H1 (cell line): ENCODE measurements around the gene HOXD1. TPM values are rescaled to one million over a fixed set of nuclear protein-coding genes. Genes with fewer than 3 reads are reported as not detected.

Experiments used
- CTCF ChIA-PET: fragments of 300-600 bp; sonication (Branson Sonifier 250); formaldehyde crosslinking; loops from one replicate; lab custom pipeline; 2021; ENCODE audit not compliant: partially characterized antibody; lab: Charles Lee
- POLR2A ChIA-PET: fragments of 300-600 bp; sonication (Branson Sonifier 250); formaldehyde crosslinking; loops from one replicate; lab custom pipeline; 2021; ENCODE audit warnings: inconsistent platforms; ENCODE audit not compliant: partially characterized antibody; lab: Charles Lee
- DNase-seq, 2 experiments: peaks; one replicate each; pipeline versions ENCODE4 v3.0.0 to v3.0.0-alpha.2; 2010 to 2022; ENCODE audit warnings: low spot score in 2 of 2, low read depth in 1 of 2, mixed read lengths in 1 of 2
- FAIRE-seq: peaks from 2 replicates; lab custom pipeline; 2011; peaks lifted over from hg19 to GRCh38; lab: Jason Lieb, UNC
- H2AFZ ChIP-seq: 2 replicates; pipeline ENCODE4 v1.8.1; 2012; ENCODE audit warnings: low read length, inconsistent platforms
- H2AK5ac ChIP-seq: 2 replicates; pipeline ENCODE4 v1.6.1; 2013; ENCODE audit warnings: low read depth, low read length
- H2BK120ac ChIP-seq: replicated peaks from 2 replicates; pipeline ENCODE3; 2013; ENCODE audit warnings: low read depth, low read length, inconsistent platforms
- H2BK12ac ChIP-seq: 2 replicates; pipeline ENCODE4 v1.6.1; 2013; ENCODE audit warnings: low read depth, low read length
- H2BK15ac ChIP-seq: 2 replicates; pipeline ENCODE4 v1.6.1; 2013; ENCODE audit warnings: low read length
- H2BK20ac ChIP-seq: 2 replicates; pipeline ENCODE4 v1.6.1; 2013; ENCODE audit warnings: low read length
- H2BK5ac ChIP-seq: 2 replicates; pipeline ENCODE4 v1.6.1; 2013; ENCODE audit warnings: low read depth, low read length
- H3K14ac ChIP-seq: 2 replicates; pipeline ENCODE4 v1.6.1; 2013; ENCODE audit warnings: inconsistent platforms; ENCODE audit not compliant: insufficient read length
- H3K18ac ChIP-seq: 2 replicates; pipeline ENCODE4 v1.6.1; 2013; ENCODE audit warnings: low read length; ENCODE audit errors: extremely low read depth
- H3K23ac ChIP-seq: 2 replicates; pipeline ENCODE4 v1.6.1; 2013; ENCODE audit warnings: inconsistent platforms; ENCODE audit not compliant: insufficient read length
- H3K23me2 ChIP-seq: 2 replicates; pipeline ENCODE4 v1.6.1; 2013; ENCODE audit warnings: low read depth, low read length
- H3K27ac ChIP-seq: 2 replicates; pipeline ENCODE4 v1.6.1; 2011; ENCODE audit warnings: low read depth, low read length, inconsistent platforms
- H3K27me3 ChIP-seq, 4 experiments: replicated peaks in 1 of 4; 1 replicate in 1 of 4; 2 replicates in 3 of 4; pipeline versions ENCODE4 v1.6.1 to v1.8.1; 2011 to 2013; ENCODE audit warnings: low read length in 3 of 4, mild to moderate bottlenecking in 3 of 4, inconsistent platforms in 2 of 4, mixed read lengths in 2 of 4, moderate library complexity in 1 of 4; ENCODE audit not compliant: control insufficient read depth in 3 of 4, insufficient read depth in 3 of 4; ENCODE audit errors: extremely low read depth in 1 of 4
- H3K36me3 ChIP-seq, 4 experiments: 2 replicates each; pipeline versions ENCODE4 v1.6.1 to v1.8.1; 2011 to 2013; ENCODE audit warnings: mild to moderate bottlenecking in 4 of 4, low read length in 3 of 4, moderate library complexity in 2 of 4, control low read depth in 1 of 4, inconsistent platforms in 1 of 4; ENCODE audit not compliant: insufficient read depth in 4 of 4, control insufficient read depth in 2 of 4
- H3K4ac ChIP-seq: replicated peaks from 2 replicates; pipeline ENCODE3; 2013; ENCODE audit warnings: low read length, low read depth, mixed read lengths, inconsistent platforms; ENCODE audit not compliant: insufficient read length
- H3K4me1 ChIP-seq, 4 experiments: replicated peaks in 1 of 4; 1 replicate in 1 of 4; 2 replicates in 3 of 4; pipeline versions ENCODE4 v1.6.1 to v1.8.1; 2011 to 2013; ENCODE audit warnings: low read length in 3 of 4, inconsistent platforms in 2 of 4, mixed read lengths in 1 of 4; ENCODE audit not compliant: insufficient read depth in 4 of 4, control insufficient read depth in 3 of 4
- H3K4me2 ChIP-seq, 2 experiments: 2 replicates each; pipeline versions ENCODE4 v1.6.1 to v1.8.1; 2011 to 2013; ENCODE audit warnings: low read depth in 2 of 2, low read length in 2 of 2, control low read depth in 1 of 2, inconsistent platforms in 1 of 2, mild to moderate bottlenecking in 1 of 2; ENCODE audit not compliant: insufficient read depth in 1 of 2
- H3K4me3 ChIP-seq, 4 experiments: fragments of 200-600, 300-600 bp in 1 of 4; sonication (generic), shearing (Covaris generic), sonication (Bioruptor Twin) in 1 of 4; 2 replicates each; pipeline versions ENCODE4 v1.5.1 to v1.8.1; 2011 to 2016; ENCODE audit warnings: low read length in 4 of 4, low read depth in 3 of 4, control low read depth in 2 of 4, inconsistent platforms in 2 of 4, mild to moderate bottlenecking in 2 of 4, mixed read lengths in 1 of 4, moderate library complexity in 1 of 4; ENCODE audit not compliant: insufficient read depth in 2 of 4; ENCODE audit errors: extremely low read depth in 1 of 4
- H3K56ac ChIP-seq: replicated peaks from 2 replicates; pipeline ENCODE3; 2013; ENCODE audit warnings: low read depth, mild to moderate bottlenecking, mixed read lengths, low read length, inconsistent platforms; ENCODE audit not compliant: insufficient read length
- H3K79me1 ChIP-seq: 2 replicates; pipeline ENCODE4 v1.6.1; 2013; ENCODE audit warnings: low read depth, low read length, control low read depth
- H3K79me2 ChIP-seq, 2 experiments: 2 replicates each; pipeline versions ENCODE4 v1.6.1 to v1.8.1; 2012 to 2013; ENCODE audit warnings: low read length in 2 of 2, mild to moderate bottlenecking in 2 of 2, inconsistent platforms in 1 of 2; ENCODE audit not compliant: insufficient read depth in 2 of 2, control insufficient read depth in 1 of 2
- H3K9ac ChIP-seq, 4 experiments: replicated peaks in 1 of 4; 1 replicate in 1 of 4; 2 replicates in 3 of 4; pipeline versions ENCODE4 v1.6.1 to v1.8.1; 2011 to 2013; ENCODE audit warnings: low read depth in 3 of 4, low read length in 3 of 4, control low read depth in 2 of 4, mild to moderate bottlenecking in 2 of 4, moderate library complexity in 2 of 4, inconsistent platforms in 1 of 4; ENCODE audit errors: extremely low read depth in 1 of 4
- H3K9me3 ChIP-seq, 2 experiments: 2 replicates each; pipeline versions ENCODE4 v1.6.1 to v1.8.1; 2012 to 2013; ENCODE audit warnings: mild to moderate bottlenecking in 2 of 2, moderate library complexity in 2 of 2, control low read depth in 1 of 2, inconsistent platforms in 1 of 2, low read depth in 1 of 2, low read length in 1 of 2, mixed read lengths in 1 of 2; ENCODE audit not compliant: insufficient read depth in 2 of 2
- H4K20me1 ChIP-seq, 2 experiments: replicated peaks in 1 of 2; 2 replicates each; pipeline versions ENCODE3 to v1.8.1; 2011 to 2013; ENCODE audit warnings: inconsistent platforms in 2 of 2, low read length in 2 of 2, mild to moderate bottlenecking in 1 of 2; ENCODE audit not compliant: insufficient read depth in 2 of 2, control insufficient read depth in 1 of 2
- H4K5ac ChIP-seq: 2 replicates; pipeline ENCODE4 v1.6.1; 2013; ENCODE audit warnings: low read length, low read depth, mixed read lengths, inconsistent platforms; ENCODE audit not compliant: insufficient read length
- H4K8ac ChIP-seq: 2 replicates; pipeline ENCODE4 v1.8.0; 2013; ENCODE audit warnings: mild to moderate bottlenecking, moderate library complexity, low read length, inconsistent platforms; ENCODE audit not compliant: insufficient read depth; ENCODE audit errors: extremely low read depth
- H4K91ac ChIP-seq: replicated peaks from 2 replicates; pipeline ENCODE3; 2013; ENCODE audit warnings: low read length, mixed read lengths, inconsistent platforms; ENCODE audit not compliant: insufficient read length
- ASH2L ChIP-seq: fragments of 200-600, 300-600 bp; sonication (generic); IDR thresholded peaks from one replicate; pipeline ENCODE4 v1.7.1; 2017; ENCODE audit warnings: low read length
- CHD1 ChIP-seq: IDR thresholded peaks from 2 replicates; pipeline ENCODE4 v1.6.1; 2012; ENCODE audit warnings: low read depth, low read length, improper control_type of control experiment
- EP300 ChIP-seq, 2 experiments: IDR thresholded peaks; 1 replicate in 1 of 2; 2 replicates in 1 of 2; pipeline ENCODE4 v1.6.1; 2011 to 2012; ENCODE audit warnings: low read depth in 2 of 2, low read length in 2 of 2, mild to moderate bottlenecking in 2 of 2, borderline replicate concordance in 1 of 2, inconsistent platforms in 1 of 2, moderate library complexity in 1 of 2
- HDAC2 ChIP-seq, 2 experiments: fragments of 300-600 bp in 1 of 2; sonication (generic) in 1 of 2; IDR thresholded peaks; 2 replicates each; pipeline ENCODE4 v1.6.1; 2011 to 2012; ENCODE audit warnings: low read depth in 2 of 2, low read length in 2 of 2, mild to moderate bottlenecking in 2 of 2, moderate library complexity in 2 of 2, borderline replicate concordance in 1 of 2, inconsistent platforms in 1 of 2
- KDM1A ChIP-seq: fragments of 200-600, 300-600 bp; sonication (generic); IDR thresholded peaks from 2 replicates; pipeline ENCODE4 v1.7.1; 2016; ENCODE audit warnings: mild to moderate bottlenecking, low read length, borderline replicate concordance
- POU5F1 ChIP-seq: IDR thresholded peaks from 2 replicates; pipeline ENCODE4 v1.6.1; 2011; ENCODE audit warnings: low read depth, mild to moderate bottlenecking, low read length, moderate library complexity
- SP1 ChIP-seq: IDR thresholded peaks from 2 replicates; pipeline ENCODE4 v1.6.1; 2011; ENCODE audit warnings: low read depth, low read length
- SP4 ChIP-seq: IDR thresholded peaks from 2 replicates; pipeline ENCODE4 v1.6.1; 2012; ENCODE audit warnings: low read length, inconsistent platforms
- TAF7 ChIP-seq: optimal IDR thresholded peaks from 2 replicates; pipeline ENCODE3; 2011; ENCODE audit warnings: low read depth, mild to moderate bottlenecking, inconsistent platforms, low read length, moderate library complexity, borderline replicate concordance
- TBP ChIP-seq: IDR thresholded peaks from 2 replicates; pipeline ENCODE4 v1.6.1; 2011; ENCODE audit warnings: low read depth, low read length, improper control_type of control experiment
- TCF12 ChIP-seq: IDR thresholded peaks from 2 replicates; pipeline ENCODE4 v1.6.1; 2011; ENCODE audit warnings: low read depth, mild to moderate bottlenecking, low read length
- ZNF274 ChIP-seq: IDR thresholded peaks from 2 replicates; pipeline ENCODE4 v1.7.0; 2012; ENCODE audit warnings: low read length, borderline replicate concordance; ENCODE audit errors: extremely low read depth
- polyA plus RNA-seq, 7 experiments: library from polyadenylated mRNA; depleted of rRNA in 3 of 7; stranded (reverse) in 5 of 7; unstranded in 2 of 7; fragments of >200 nt in 5 of 7; fragments of 200-250 nt in 2 of 7; gene quantifications; 1 replicate in 5 of 7; 2 replicates in 1 of 7; 4 replicates in 1 of 7; pipeline versions ENCODE4 v1.2.1 to v1.2.3, GENCODE V29; 2011 to 2013; ENCODE audit warnings: missing spikeins in 2 of 7, mixed read lengths in 2 of 7
- total RNA-seq: library from RNA; stranded (reverse); fragmentation: NEBNext Ultra II Directional; extraction: Animal tissue kit (Norgen Biotek cat#: 25700); gene quantifications from 2 replicates; pipeline ENCODE4 v1.2.1, GENCODE V29; 2021
- TF ChIP-seq, protein P1 (sequence below), 3 experiments: IDR thresholded peaks; 1 replicate in 2 of 3; 2 replicates in 1 of 3; pipeline versions ENCODE4 v1.5.1 to v1.6.1; 2011; ENCODE audit warnings: low read length in 3 of 3, mild to moderate bottlenecking in 3 of 3, inconsistent platforms in 2 of 3, low read depth in 1 of 3, moderate library complexity in 1 of 3; ENCODE audit not compliant: insufficient read depth in 1 of 3; ENCODE audit errors: control extremely low read depth in 1 of 3

The HOXD1 gene
- total and polyA plus RNA-seq, 2 of the 8 experiments (the other 6 are each of a cell fraction or from before 2014, with no cell fraction given), result 0.03 TPM; not detected in 1

GRCh38 chr2:176199902-176200301 is 11.4 kb downstream of the HOXD1 start:
- Histone ChIP-seq H3K9ac (no peak overlapping the region), H3K4me3 (no peak overlapping the region), H3K79me1 (no peaks in the 10 kb centered on the region), H2AFZ (no peak overlapping the region), H3K79me2 (no peaks in the 10 kb centered on the region), H3K56ac (no peak overlapping the region), H3K4ac (no peak overlapping the region), H4K91ac (no peak overlapping the region), H3K4me2 (no peak overlapping the region), H3K23ac (no peak overlapping the region), H2BK5ac (no peak overlapping the region), H3K4me1 (no peaks in the 10 kb centered on the region), H4K5ac (no peak overlapping the region), H2AK5ac (no peak overlapping the region), H4K20me1 (no peaks in the 10 kb centered on the region), H2BK12ac (no peak overlapping the region), H3K9me3 (no peaks in the 10 kb centered on the region), H3K27ac (no peak overlapping the region), H2BK20ac (no peak overlapping the region), H2BK15ac (no peak overlapping the region), H3K27me3 (peaks cover 2 to 9% (median 3%) of the 10 kb centered on the region in 4 experiments), H3K36me3 (no peaks in the 10 kb centered on the region), H4K8ac (no peak overlapping the region), H3K23me2 (no peaks in the 10 kb centered on the region), H3K14ac (no peak overlapping the region), H3K18ac (no peak overlapping the region), H2BK120ac (no peak overlapping the region)
- POLR2A ChIA-PET, result no interaction called here
- no peak for FAIRE-seq
- DNase-seq, result no peak
- CTCF ChIA-PET, result interaction anchor here (0.8 to 1.3 kb wide), 4 partner anchors 15 to 454 kb away, joined by 3 to 4 read pairs (median 3); no protein-coding TSS in a partner anchor
- TF ChIP-seq EP300 (IDR thresholded peaks at IDR 0.05; ENCODE audit: borderline replicate concordance in 1 of 2, low read depth in 2 of 2, low read length in 2 of 2), result no peak
- no peak for TF ChIP-seq ASH2L
- TF ChIP-seq HDAC2 (IDR thresholded peaks at IDR 0.05; ENCODE audit: borderline replicate concordance in 1 of 2, low read depth in 2 of 2, low read length in 2 of 2), result no peak
- no peak for TF ChIP-seq TBP
- no peak for TF ChIP-seq POU5F1
- TF ChIP-seq, protein P1, sequence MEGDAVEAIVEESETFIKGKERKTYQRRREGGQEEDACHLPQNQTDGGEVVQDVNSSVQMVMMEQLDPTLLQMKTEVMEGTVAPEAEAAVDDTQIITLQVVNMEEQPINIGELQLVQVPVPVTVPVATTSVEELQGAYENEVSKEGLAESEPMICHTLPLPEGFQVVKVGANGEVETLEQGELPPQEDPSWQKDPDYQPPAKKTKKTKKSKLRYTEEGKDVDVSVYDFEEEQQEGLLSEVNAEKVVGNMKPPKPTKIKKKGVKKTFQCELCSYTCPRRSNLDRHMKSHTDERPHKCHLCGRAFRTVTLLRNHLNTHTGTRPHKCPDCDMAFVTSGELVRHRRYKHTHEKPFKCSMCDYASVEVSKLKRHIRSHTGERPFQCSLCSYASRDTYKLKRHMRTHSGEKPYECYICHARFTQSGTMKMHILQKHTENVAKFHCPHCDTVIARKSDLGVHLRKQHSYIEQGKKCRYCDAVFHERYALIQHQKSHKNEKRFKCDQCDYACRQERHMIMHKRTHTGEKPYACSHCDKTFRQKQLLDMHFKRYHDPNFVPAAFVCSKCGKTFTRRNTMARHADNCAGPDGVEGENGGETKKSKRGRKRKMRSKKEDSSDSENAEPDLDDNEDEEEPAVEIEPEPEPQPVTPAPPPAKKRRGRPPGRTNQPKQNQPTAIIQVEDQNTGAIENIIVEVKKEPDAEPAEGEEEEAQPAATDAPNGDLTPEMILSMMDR (IDR thresholded peaks at IDR 0.05; ENCODE audit: control extremely low read depth in 1 of 3, insufficient read depth in 1 of 3, low read depth in 1 of 3, low read length in 3 of 3), result no peak
- no peak for TF ChIP-seq KDM1A
- no peak for TF ChIP-seq TAF7
- no peak for TF ChIP-seq SP4
- TF ChIP-seq SP1, result no peak
- no peak for TF ChIP-seq TCF12
- no peak for TF ChIP-seq ZNF274
- TF ChIP-seq CHD1, result no peak
